H1 (cell line): ENCODE measurements around the gene SOX14. TPM values are rescaled to one million over a fixed set of nuclear protein-coding genes. Genes with fewer than 3 reads are reported as not detected.

Experiments
- CBX8 ChIP-seq: fragments of 300-800, 300-1000 bp; sonication (generic); IDR thresholded peaks from 2 replicates; pipeline ENCODE4 v1.7.1; 2016; ENCODE audit warnings: low read depth, low read length, borderline replicate concordance
- KDM5A ChIP-seq: fragments of 200-600 bp; IDR thresholded peaks from 2 replicates; pipeline ENCODE4 v1.7.1; 2012; ENCODE audit warnings: mild to moderate bottlenecking, low read length, inconsistent platforms, mixed read lengths
- POLR2AphosphoS5 ChIP-seq: IDR thresholded peaks from 2 replicates; pipeline ENCODE4 v1.6.1; 2011; ENCODE audit warnings: low read depth, low read length
- RNF2 ChIP-seq: fragments of 200-900, 300-1000 bp; sonication (generic); IDR thresholded peaks from 2 replicates; pipeline ENCODE4 v1.7.1; 2016; ENCODE audit warnings: borderline replicate concordance, low read depth, mild to moderate bottlenecking, antibody characterized with exemption, low read length; ENCODE audit not compliant: poor library complexity, severe bottlenecking; ENCODE audit errors: missing control alignments
- polyA plus RNA-seq, 7 experiments: library from polyadenylated mRNA; depleted of rRNA in 3 of 7; stranded (reverse) in 5 of 7; unstranded in 2 of 7; fragments of >200 nt in 5 of 7; fragments of 200-250 nt in 2 of 7; gene quantifications; 1 replicate in 5 of 7; 2 replicates in 1 of 7; 4 replicates in 1 of 7; pipeline versions ENCODE4 v1.2.1 to v1.2.3, GENCODE V29; 2011 to 2013; ENCODE audit warnings: missing spikeins in 2 of 7, mixed read lengths in 2 of 7
- total RNA-seq: library from RNA; stranded (reverse); fragmentation: NEBNext Ultra II Directional; extraction: Animal tissue kit (Norgen Biotek cat#: 25700); gene quantifications from 2 replicates; pipeline ENCODE4 v1.2.1, GENCODE V29; 2021
- TF ChIP-seq, protein P1 (sequence below): fragments of 300-600 bp; sonication (generic); IDR thresholded peaks from 2 replicates; pipeline ENCODE4 v1.7.1; 2012; ENCODE audit warnings: low read length, moderate library complexity, mild to moderate bottlenecking, inconsistent platforms; ENCODE audit not compliant: insufficient replicate concordance

Gene SOX14
- total and polyA plus RNA-seq, 2 of the 8 experiments (the other 6 are each of a cell fraction or from before 2014, with no cell fraction given): 0.03 to 0.50 TPM

DNA sequence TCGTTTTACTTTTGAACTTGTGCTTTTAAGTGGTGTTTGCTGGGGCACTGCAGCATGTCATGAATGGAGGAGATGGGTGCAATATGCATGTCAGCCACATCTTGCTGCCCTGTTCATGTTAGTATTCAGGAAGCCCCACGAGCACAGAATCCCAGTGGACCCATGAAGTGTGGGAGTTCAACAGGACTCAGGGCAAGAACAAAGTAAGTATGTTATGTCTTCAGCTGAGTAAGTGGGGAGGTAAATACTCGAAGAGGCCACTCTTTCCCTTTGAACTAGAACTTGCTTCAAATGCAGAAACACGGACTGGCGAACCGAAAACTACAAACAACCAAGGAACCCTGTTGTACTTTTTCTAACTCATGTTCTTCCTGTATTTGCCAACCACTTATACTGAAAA is 23.4 kb downstream of the SOX14 start (continued):
- TF ChIP-seq CBX8 (no peak), POLR2AphosphoS5 (no peak), KDM5A (no peak), RNF2 (no peak)
- TF ChIP-seq, protein P1, sequence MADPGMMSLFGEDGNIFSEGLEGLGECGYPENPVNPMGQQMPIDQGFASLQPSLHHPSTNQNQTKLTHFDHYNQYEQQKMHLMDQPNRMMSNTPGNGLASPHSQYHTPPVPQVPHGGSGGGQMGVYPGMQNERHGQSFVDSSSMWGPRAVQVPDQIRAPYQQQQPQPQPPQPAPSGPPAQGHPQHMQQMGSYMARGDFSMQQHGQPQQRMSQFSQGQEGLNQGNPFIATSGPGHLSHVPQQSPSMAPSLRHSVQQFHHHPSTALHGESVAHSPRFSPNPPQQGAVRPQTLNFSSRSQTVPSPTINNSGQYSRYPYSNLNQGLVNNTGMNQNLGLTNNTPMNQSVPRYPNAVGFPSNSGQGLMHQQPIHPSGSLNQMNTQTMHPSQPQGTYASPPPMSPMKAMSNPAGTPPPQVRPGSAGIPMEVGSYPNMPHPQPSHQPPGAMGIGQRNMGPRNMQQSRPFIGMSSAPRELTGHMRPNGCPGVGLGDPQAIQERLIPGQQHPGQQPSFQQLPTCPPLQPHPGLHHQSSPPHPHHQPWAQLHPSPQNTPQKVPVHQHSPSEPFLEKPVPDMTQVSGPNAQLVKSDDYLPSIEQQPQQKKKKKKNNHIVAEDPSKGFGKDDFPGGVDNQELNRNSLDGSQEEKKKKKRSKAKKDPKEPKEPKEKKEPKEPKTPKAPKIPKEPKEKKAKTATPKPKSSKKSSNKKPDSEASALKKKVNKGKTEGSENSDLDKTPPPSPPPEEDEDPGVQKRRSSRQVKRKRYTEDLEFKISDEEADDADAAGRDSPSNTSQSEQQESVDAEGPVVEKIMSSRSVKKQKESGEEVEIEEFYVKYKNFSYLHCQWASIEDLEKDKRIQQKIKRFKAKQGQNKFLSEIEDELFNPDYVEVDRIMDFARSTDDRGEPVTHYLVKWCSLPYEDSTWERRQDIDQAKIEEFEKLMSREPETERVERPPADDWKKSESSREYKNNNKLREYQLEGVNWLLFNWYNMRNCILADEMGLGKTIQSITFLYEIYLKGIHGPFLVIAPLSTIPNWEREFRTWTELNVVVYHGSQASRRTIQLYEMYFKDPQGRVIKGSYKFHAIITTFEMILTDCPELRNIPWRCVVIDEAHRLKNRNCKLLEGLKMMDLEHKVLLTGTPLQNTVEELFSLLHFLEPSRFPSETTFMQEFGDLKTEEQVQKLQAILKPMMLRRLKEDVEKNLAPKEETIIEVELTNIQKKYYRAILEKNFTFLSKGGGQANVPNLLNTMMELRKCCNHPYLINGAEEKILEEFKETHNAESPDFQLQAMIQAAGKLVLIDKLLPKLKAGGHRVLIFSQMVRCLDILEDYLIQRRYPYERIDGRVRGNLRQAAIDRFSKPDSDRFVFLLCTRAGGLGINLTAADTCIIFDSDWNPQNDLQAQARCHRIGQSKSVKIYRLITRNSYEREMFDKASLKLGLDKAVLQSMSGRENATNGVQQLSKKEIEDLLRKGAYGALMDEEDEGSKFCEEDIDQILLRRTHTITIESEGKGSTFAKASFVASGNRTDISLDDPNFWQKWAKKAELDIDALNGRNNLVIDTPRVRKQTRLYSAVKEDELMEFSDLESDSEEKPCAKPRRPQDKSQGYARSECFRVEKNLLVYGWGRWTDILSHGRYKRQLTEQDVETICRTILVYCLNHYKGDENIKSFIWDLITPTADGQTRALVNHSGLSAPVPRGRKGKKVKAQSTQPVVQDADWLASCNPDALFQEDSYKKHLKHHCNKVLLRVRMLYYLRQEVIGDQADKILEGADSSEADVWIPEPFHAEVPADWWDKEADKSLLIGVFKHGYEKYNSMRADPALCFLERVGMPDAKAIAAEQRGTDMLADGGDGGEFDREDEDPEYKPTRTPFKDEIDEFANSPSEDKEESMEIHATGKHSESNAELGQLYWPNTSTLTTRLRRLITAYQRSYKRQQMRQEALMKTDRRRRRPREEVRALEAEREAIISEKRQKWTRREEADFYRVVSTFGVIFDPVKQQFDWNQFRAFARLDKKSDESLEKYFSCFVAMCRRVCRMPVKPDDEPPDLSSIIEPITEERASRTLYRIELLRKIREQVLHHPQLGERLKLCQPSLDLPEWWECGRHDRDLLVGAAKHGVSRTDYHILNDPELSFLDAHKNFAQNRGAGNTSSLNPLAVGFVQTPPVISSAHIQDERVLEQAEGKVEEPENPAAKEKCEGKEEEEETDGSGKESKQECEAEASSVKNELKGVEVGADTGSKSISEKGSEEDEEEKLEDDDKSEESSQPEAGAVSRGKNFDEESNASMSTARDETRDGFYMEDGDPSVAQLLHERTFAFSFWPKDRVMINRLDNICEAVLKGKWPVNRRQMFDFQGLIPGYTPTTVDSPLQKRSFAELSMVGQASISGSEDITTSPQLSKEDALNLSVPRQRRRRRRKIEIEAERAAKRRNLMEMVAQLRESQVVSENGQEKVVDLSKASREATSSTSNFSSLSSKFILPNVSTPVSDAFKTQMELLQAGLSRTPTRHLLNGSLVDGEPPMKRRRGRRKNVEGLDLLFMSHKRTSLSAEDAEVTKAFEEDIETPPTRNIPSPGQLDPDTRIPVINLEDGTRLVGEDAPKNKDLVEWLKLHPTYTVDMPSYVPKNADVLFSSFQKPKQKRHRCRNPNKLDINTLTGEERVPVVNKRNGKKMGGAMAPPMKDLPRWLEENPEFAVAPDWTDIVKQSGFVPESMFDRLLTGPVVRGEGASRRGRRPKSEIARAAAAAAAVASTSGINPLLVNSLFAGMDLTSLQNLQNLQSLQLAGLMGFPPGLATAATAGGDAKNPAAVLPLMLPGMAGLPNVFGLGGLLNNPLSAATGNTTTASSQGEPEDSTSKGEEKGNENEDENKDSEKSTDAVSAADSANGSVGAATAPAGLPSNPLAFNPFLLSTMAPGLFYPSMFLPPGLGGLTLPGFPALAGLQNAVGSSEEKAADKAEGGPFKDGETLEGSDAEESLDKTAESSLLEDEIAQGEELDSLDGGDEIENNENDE: no peak
